Mononuclear cell (primary cell): ENCODE measurements around the gene NMNAT1. TPM values are rescaled to one million over a fixed set of nuclear protein-coding genes. Genes with fewer than 3 reads are reported as not detected.
A peak's percentile ranks its signal among the peaks of the same experiment; 100 is the strongest.
"Not testable (repeated sequence)": the region's sequence is repeated elsewhere in the genome, so short reads cannot be mapped to it uniquely, and the experiment has no call there.

ENCODE experiments used
- H3K27me3 ChIP-seq: 2 replicates; pipeline ENCODE4 v1.6.0; 2011; ENCODE audit warnings: low read length, control low read depth; ENCODE audit not compliant: insufficient read depth
- H3K4me1 ChIP-seq: 2 replicates; pipeline ENCODE4 v1.5.1; 2011; ENCODE audit warnings: mild to moderate bottlenecking, low read length, control low read depth; ENCODE audit not compliant: insufficient read depth
- H3K4me3 ChIP-seq: 2 replicates; pipeline ENCODE4 v1.5.1; 2011; ENCODE audit warnings: mild to moderate bottlenecking, low read length, moderate library complexity
- H3K9me3 ChIP-seq: 2 replicates; pipeline ENCODE4 v1.5.1; 2011; ENCODE audit warnings: low read depth, mild to moderate bottlenecking, control low read depth, low read length
- total RNA-seq: library from RNA; depleted of rRNA; stranded (reverse); fragments of >200 nt; gene quantifications from one replicate; pipeline ENCODE4 v1.2.3, GENCODE V29; 2012

NMNAT1 gene
- total RNA-seq, 1 donor = 1.7 TPM

DNA sequence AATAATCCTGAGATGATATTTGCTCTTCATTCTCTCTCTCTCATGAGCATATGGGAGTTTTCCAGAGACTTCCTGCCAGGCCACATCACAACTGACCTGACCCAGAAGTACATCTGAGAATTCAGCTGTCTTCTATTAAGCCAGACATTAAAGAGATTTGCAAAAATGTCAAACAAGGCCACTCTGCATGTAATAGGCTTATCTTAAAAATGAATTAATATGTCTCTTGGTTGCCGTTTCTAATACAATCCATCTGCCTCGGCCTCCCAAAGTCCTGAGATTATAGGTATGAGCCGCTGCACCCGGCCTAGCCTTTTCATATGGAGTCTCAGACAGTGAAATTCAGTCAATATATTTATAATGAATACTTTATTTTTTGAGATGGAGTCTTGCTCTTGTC lies 78.7 kb downstream of the NMNAT1 start:
- peaks cover 15% of the 10 kb centered on the region for H3K4me1 ChIP-seq
- H3K9me3 ChIP-seq, H3K4me3 ChIP-seq, H3K27me3 ChIP-seq: not testable (repeated sequence)

DNA sequence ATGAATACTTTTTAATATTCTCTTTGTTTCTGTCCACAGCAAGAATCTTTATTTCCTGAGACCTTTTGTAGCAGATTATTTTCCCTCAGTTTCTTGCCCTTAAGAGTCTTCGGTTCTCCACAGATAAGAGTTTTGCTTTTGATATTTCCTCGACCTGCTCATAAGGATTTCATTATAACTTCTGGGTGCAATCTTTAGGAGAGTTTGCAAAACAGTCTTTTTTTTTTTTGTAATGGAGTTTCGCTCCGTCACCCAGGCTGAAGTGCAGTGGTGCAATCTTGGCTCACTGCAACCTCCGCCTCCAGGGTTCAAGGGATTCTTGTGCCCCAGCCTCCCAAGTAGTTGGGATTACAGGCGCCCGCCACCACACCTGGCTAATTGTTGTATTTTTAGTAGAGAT lies 79.4 kb downstream of the NMNAT1 start:
- no peaks in the 10 kb centered on the region for H3K9me3 ChIP-seq
- H3K4me3 ChIP-seq = no peak overlapping the region
- H3K27me3 ChIP-seq = no peaks in the 10 kb centered on the region
- H3K4me1 ChIP-seq = peaks cover 19% of the 10 kb centered on the region

DNA sequence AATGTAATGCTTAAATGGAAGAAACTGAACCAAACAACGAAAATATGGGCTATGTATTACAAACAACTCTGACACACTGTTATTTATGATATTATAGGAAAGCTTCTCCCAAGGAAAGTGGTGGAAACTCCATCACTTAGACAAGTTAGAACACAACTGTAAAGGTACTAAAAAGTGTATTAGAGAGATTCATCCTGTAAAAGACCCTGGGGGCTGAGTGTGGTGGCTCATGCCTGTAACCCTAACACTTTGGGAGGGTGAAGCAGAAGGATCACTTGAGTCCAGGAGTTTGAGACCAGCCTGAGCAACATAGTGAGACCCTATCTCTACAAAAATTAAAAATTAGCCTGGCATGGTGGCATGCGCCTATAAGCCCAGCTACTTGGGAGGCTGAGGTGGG lies 82.1 kb downstream of the NMNAT1 start:
- Histone ChIP-seq H3K9me3 (no peaks in the 10 kb centered on the region), H3K4me3 (no peak overlapping the region), H3K4me1 (peaks cover 21% of the 10 kb centered on the region), H3K27me3 (no peaks in the 10 kb centered on the region)

DNA sequence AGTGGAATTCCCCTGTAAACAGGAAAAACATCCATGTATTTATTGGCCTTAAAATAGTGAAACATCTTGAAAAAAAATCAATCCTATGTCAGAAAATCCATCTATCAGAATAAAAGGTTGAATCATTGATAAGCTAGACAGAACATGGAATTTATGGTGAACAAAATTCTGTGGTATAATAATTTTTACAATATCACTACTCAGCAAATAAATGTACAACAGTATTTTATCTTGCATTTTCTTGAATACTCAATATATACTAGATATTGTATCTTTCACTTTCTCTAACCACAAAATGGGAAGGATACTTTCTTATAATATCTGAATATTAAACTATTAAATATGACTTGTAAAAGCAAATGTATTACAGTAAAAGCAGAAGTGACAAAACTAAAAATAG lies 83.8 kb downstream of the NMNAT1 start:
- H3K27me3 ChIP-seq = no peaks in the 10 kb centered on the region
- no peaks in the 10 kb centered on the region for H3K9me3 ChIP-seq
- no peak overlapping the region for H3K4me3 ChIP-seq
- peaks cover 20% of the 10 kb centered on the region for H3K4me1 ChIP-seq

DNA sequence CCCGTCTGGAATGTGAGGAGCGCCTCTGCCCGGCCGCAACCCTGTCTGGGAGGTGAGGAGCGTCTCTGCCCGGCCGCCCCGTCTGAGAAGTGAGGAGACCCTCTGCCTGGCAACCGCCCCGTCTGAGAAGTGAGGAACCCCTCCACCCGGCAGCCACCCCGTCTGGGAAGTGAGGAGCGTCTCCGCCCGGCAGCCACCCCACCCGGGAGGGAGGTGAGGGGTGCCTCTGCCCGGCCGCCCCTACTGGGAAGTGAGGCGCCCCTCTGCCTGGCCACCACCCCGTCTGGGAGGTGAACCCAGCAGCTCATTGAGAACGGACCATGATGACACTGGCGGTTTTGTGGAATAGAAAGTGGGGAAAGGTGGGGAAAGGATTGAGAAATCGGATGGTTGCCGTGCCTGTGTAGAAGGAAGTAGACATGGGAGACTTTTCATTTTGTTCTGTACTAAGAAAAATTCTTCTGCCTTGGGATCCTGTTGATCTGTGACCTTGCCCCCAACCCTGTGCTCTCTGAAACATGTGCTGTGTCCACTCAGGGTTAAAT lies 85.8 kb downstream of the NMNAT1 start:
- peaks cover 22% of the 10 kb centered on the region for H3K4me1 ChIP-seq
- not testable (repeated sequence) for H3K9me3 ChIP-seq, H3K4me3 ChIP-seq

DNA sequence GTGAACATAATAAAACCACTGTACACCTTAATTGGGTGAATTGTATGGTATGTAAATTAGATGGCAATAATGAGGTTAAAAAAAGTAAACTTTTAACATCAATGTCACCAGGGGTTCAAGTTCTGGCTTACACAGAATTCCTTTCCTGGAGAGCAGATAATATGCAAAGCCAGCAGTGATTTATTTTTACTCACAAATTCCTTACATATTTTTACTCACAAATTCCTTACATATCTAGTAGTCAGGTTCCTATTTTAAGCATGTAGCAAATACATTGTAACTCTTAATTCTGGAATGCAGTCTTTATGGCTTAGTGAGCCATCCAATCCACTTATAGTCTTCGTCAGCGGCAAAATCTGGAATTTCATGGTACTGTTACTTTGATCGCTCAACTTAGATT lies 88.2 kb downstream of the NMNAT1 start:
- no peaks in the 10 kb centered on the region for H3K9me3 ChIP-seq
- H3K4me3 ChIP-seq = no peak overlapping the region
- no peaks in the 10 kb centered on the region for H3K27me3 ChIP-seq
- peaks cover 30% of the 10 kb centered on the region for H3K4me1 ChIP-seq

More for the DNA sequence above, 85.8 kb downstream of the NMNAT1 start:
- H3K27me3 ChIP-seq = not testable (repeated sequence)

DNA sequence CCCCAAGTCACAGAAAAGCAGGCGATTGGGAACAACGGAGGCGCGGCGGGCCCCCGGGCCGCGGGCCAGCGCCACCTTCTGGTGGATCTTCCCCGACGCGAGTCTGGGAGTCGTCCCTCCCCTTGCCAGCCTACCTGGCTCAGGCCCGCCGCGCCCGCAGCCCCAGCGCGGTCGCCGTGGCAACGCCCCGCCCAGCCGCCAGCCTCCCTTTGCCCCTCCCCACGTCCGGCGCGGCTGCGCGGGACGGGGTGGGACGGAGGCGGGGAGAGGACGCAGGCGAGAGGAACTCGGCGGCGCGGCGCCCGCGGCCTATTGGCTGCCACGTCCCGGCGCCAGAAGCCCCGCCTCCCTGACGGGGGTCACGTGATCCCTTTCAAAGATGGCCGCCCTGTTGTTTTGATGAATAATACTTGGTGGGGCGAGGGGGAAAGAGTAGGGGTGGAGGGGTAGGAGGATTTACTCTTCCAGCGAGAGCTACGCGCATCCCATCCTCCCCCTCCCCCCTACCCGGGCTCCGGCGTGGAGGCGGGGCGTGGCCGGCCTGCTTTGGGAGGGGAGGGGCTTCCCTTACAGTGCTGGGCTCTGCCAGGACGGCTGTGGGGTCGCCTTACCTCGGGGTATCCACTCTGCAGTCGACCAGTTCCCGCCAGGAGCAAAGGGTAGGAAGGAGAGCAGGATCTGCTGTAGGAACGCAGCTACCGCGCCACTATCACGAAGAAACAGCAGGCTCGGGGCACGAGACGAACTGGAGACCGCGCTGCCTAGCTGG lies 89.5 kb downstream of the NMNAT1 start, which contains the start of gene UBE4B:
UBE4B (plus strand) TSS at position 369 of the 769 bp plus-strand sequence. CDS start 713 bp downstream, outside the sequence.
- Histone ChIP-seq H3K4me3 (peak within 1 kb of the TSS; percentile 89), H3K4me1 (peaks cover 24% of the 10 kb centered on the region), H3K27me3 (no peaks in the 10 kb centered on the region), H3K9me3 (no peaks in the 10 kb centered on the region)

DNA sequence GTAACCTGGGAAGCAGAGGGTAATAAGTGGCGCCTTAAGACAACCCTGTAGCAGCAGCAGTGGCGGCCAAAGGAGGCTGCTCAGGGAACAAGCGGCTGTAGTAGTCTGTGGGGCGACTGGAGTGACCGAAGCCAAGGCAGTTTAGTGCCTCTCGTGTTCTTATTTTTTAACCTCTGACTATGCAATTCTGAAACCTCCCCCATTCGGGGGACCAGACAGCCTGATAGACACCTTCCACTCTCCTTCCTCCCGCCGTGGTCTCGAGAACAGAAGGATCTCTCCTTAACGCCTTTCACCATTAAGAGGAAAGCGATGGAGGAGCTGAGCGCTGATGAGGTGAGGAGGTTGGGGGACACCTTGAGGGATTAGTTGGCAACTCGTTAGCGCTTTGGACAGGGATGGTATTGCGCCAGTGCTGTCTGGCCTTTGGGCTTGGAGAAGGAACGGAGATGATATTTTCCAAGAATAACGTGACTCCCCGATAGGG lies 90.1 kb downstream of the NMNAT1 start:
- Histone ChIP-seq H3K4me3 (peak overlapping the region; percentile 89), H3K27me3 (no peaks in the 10 kb centered on the region), H3K9me3 (no peaks in the 10 kb centered on the region), H3K4me1 (peaks cover 23% of the 10 kb centered on the region)

Other genes with a start within 250 kb of the NMNAT1 start
- 42.9 TPM for gene CLSTN1, start 119.5 kb upstream of the NMNAT1 start, total RNA-seq
- 13.6 TPM for gene CTNNBIP1, start 33.2 kb upstream of the NMNAT1 start, total RNA-seq
- 28.1 TPM for gene LZIC, start 84 bp upstream of the NMNAT1 start, total RNA-seq
- gene RBP7, start 53.8 kb downstream of the NMNAT1 start, total RNA-seq = 19.1 TPM
- 26.7 TPM for gene UBE4B, start 89.5 kb downstream of the NMNAT1 start, total RNA-seq